DND-41 (cell line): Measurements from ENCODE around the gene DES.

Experiments
- EZH2 ChIP-seq: IDR thresholded peaks from 3 replicates; pipeline ENCODE4 v1.6.1; 2012; ENCODE audit warnings: borderline replicate concordance, low read depth, mild to moderate bottlenecking, moderate library complexity, low read length, inconsistent platforms; ENCODE audit not compliant: severe bottlenecking
- TF ChIP-seq, protein P1 (sequence below): IDR thresholded peaks from 2 replicates; pipeline ENCODE4 v1.5.1; 2012; ENCODE audit warnings: borderline replicate concordance, low read length, moderate library complexity, mild to moderate bottlenecking; ENCODE audit not compliant: poor library complexity, severe bottlenecking; ENCODE audit errors: extremely low read depth

DNA sequence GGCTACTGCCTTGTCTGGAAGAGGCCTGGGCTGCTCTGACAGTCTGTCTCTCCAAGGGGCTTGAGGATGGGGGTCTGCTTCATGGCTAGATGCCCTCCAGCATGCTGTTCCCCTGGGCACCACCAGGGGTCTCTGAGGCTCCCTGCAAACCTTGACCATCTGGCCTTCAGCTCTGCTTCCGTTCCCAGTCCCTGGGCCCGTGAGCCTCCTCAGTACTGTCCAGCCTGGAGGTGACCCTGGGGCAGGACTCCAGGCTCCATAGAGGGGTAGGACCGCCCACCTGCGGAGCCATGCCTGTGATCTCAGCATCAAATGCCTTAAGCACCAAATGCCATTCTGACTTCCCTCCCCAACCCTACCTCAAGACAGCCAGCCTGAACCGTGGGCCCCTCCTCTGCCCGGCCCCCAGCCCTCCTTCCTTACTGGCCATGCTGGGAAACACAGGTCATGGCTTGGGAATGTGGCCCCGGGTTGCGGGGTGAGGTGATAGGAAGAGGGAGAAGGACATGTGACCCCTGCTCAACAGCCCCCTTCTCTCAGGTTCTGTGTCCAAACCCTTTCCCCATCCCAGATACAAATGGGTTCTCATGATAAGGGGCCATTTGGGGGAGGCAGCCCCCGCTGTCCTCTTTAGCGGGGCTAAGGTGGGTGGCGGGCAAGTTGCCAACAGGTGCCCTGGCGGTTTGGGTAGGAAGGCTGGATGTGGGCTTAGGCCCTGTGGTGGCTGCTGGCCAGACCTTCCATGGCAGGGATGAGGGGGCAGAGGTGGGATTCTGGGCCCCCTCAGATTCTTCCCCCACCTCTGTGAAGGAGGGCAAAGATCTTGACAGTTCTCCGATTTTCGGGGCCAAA lies 41.5 kb downstream of the DES start:
- TF ChIP-seq, protein P1, sequence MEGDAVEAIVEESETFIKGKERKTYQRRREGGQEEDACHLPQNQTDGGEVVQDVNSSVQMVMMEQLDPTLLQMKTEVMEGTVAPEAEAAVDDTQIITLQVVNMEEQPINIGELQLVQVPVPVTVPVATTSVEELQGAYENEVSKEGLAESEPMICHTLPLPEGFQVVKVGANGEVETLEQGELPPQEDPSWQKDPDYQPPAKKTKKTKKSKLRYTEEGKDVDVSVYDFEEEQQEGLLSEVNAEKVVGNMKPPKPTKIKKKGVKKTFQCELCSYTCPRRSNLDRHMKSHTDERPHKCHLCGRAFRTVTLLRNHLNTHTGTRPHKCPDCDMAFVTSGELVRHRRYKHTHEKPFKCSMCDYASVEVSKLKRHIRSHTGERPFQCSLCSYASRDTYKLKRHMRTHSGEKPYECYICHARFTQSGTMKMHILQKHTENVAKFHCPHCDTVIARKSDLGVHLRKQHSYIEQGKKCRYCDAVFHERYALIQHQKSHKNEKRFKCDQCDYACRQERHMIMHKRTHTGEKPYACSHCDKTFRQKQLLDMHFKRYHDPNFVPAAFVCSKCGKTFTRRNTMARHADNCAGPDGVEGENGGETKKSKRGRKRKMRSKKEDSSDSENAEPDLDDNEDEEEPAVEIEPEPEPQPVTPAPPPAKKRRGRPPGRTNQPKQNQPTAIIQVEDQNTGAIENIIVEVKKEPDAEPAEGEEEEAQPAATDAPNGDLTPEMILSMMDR: peak; percentile 89
- TF ChIP-seq EZH2: no peak
